ENCODE measurements around the gene MED13.
"Not testable (repeated sequence)": the region's sequence is repeated elsewhere in the genome, so short reads cannot be mapped to it uniquely, and the experiment has no call there.

Gene MED13

GRCh38 chr17:61908292-61909037 is 156.6 kb downstream of the MED13 start:
- DNase-seq (ENCODE audit: low spot score), result no peak

- no peak for DNase-seq (ENCODE audit: low spot score)
Measured at GRCh38 chr17:61907361-61907760, 157.7 kb downstream of the MED13 start.

- peak; percentile 43 for DNase-seq (ENCODE audit: low spot score)
Measured at GRCh38 chr17:61904094-61904710, 160.9 kb downstream of the MED13 start.

- DNase-seq (ENCODE audit: low spot score), result no peak
Measured at GRCh38 chr17:61903251-61903650, 161.8 kb downstream of the MED13 start.

- no peak for DNase-seq (ENCODE audit: low spot score)
Measured at GRCh38 chr17:61897548-61898180, 167.4 kb downstream of the MED13 start.

- DNase-seq (ENCODE audit: low spot score), result no peak
Measured at GRCh38 chr17:61895391-61895790, 169.7 kb downstream of the MED13 start.

GRCh38 chr17:61894310-61894709 is 170.8 kb downstream of the MED13 start:
- not testable (repeated sequence) for DNase-seq (ENCODE audit: low spot score)

All from CD4-positive, alpha-beta T cell treated with Interleukin-6 at 100 ng/mL for 8 hours (primary cell).